ENCODE results near the gene SDCBP2. TPM values are rescaled to one million over a fixed set of nuclear protein-coding genes. Genes with fewer than 3 reads are reported as not detected.

Gene SDCBP2
- polyA plus RNA-seq, 1 donor (not counting 4 experiments of a cell fraction or from before 2014, with no cell fraction given): 36.0 TPM

DNA sequence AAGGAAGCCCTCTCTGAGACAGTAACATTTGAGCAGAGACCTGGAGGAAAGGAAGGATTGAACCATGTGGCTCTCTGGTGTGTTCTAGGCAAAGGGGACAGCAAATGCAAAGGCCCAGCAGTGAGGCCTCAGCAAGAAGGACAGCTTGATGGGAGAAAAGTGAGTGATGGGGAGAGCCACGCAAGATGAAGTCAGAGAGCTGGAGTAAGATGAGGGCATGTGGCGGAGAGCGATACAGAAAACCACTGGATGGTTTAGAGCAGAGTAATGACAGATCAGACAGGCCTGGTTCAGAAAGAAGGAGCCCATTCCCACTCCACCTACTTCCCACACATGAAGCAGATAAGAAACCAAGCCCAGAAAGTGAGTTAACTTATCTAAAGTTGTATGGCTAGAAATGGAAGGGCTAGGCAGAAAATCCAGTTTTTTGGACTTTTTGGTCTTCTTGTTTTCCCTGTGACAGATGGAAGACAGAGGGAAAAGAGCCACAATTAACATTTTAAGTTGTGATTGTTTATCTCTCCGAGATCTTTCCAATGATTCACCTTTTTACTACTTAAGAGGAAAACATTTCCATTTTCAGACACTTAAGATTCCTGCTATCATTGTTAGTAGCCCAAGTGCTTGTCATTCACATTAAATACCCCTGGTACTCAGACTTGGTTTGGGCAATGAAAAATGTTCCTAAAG lies 63.6 kb downstream of the SDCBP2 start:
- Histone ChIP-seq H3K4me2 (ENCODE audit: control insufficient read depth, extremely low read depth, insufficient read depth, low read depth, low read length) (peak overlapping the region; percentile 83), H3K27ac (ENCODE audit: control insufficient read depth, insufficient read depth, low read length) (peak overlapping the region; percentile 43), H3K9me3 (ENCODE audit: control insufficient read depth, low read depth, low read length) (no peaks in the 10 kb centered on the region), H2AFZ (ENCODE audit: control insufficient read depth, low read length) (peak overlapping the region; percentile 99), H3K9me1 (ENCODE audit: control insufficient read depth, extremely low read depth, insufficient read depth, low read length) (no peaks in the 10 kb centered on the region), H3K9ac (ENCODE audit: control insufficient read depth, extremely low read depth, insufficient read depth, low read length) (peak overlapping the region; percentile 73), H3K27me3 (ENCODE audit: control insufficient read depth, extremely low read depth, insufficient read depth, low read length) (peaks cover 3% of the 10 kb centered on the region), H3K36me3 (ENCODE audit: control insufficient read depth in 2 of 2, extremely low read depth in 1 of 2, insufficient read depth in 2 of 2, low read length in 2 of 2) (no peaks in the 10 kb centered on the region), H4K20me1 (ENCODE audit: control insufficient read depth, extremely low read depth, insufficient read depth, low read length) (no peaks in the 10 kb centered on the region), H3K4me3 (ENCODE audit: control insufficient read depth in 2 of 3, extremely low read depth in 1 of 3, insufficient read depth in 2 of 3, low read depth in 1 of 3, low read length in 3 of 3) (peak overlapping the region; percentile 68 to 88 (median 73)), H3K4me1 (ENCODE audit: control insufficient read depth, extremely low read depth, insufficient read depth, low read length) (peaks cover 13% of the 10 kb centered on the region), H3K79me2 (ENCODE audit: control insufficient read depth, insufficient read depth, low read length) (no peaks in the 10 kb centered on the region)
- dilution Hi-C loops (cut with MboI; ENCODE audit: extremely low pct_ligation_motif_present, low sequenced_read_pairs): no loop called here
- no peak for FAIRE-seq
- TF ChIP-seq EZH2 (IDR thresholded peaks at IDR 0.05; ENCODE audit: low read length): no peak
- no peak for DNase-seq (ENCODE audit: low read depth, low spot score)

DNA sequence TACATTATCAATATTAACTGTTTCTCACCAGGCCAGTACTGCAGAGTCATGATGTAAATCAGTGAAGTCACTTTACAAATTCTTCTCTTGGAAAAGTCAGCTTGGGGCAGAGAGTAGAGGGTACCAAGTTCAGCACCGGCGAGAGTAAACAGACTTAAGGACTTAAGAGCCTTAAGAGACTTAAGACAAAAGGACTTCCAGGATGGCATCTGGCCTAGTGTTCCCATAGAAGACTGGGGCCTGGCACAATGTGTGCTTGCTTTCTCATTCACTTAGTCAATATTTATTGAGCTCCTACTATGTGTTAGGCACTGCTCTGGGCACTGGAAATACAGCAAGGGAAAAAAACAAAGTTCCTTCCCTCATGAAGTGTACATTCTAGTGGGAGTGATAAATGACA lies 64.2 kb downstream of the SDCBP2 start:
- Histone ChIP-seq H3K9me1 (ENCODE audit: control insufficient read depth, extremely low read depth, insufficient read depth, low read length) (no peaks in the 10 kb centered on the region), H3K79me2 (ENCODE audit: control insufficient read depth, insufficient read depth, low read length) (no peaks in the 10 kb centered on the region), H3K9ac (ENCODE audit: control insufficient read depth, extremely low read depth, insufficient read depth, low read length) (no peak overlapping the region), H3K27me3 (ENCODE audit: control insufficient read depth, extremely low read depth, insufficient read depth, low read length) (peaks cover 3% of the 10 kb centered on the region), H2AFZ (ENCODE audit: control insufficient read depth, low read length) (no peak overlapping the region), H3K27ac (ENCODE audit: control insufficient read depth, insufficient read depth, low read length) (no peak overlapping the region), H3K9me3 (ENCODE audit: control insufficient read depth, low read depth, low read length) (no peaks in the 10 kb centered on the region), H4K20me1 (ENCODE audit: control insufficient read depth, extremely low read depth, insufficient read depth, low read length) (no peaks in the 10 kb centered on the region), H3K4me2 (ENCODE audit: control insufficient read depth, extremely low read depth, insufficient read depth, low read depth, low read length) (no peak overlapping the region), H3K36me3 (ENCODE audit: control insufficient read depth in 2 of 2, extremely low read depth in 1 of 2, insufficient read depth in 2 of 2, low read length in 2 of 2) (no peaks in the 10 kb centered on the region), H3K4me1 (ENCODE audit: control insufficient read depth, extremely low read depth, insufficient read depth, low read length) (peaks cover 13% of the 10 kb centered on the region), H3K4me3 (ENCODE audit: control insufficient read depth in 2 of 3, extremely low read depth in 1 of 3, insufficient read depth in 2 of 3, low read depth in 1 of 3, low read length in 3 of 3) (no peak overlapping the region)
- no peak for DNase-seq (ENCODE audit: low read depth, low spot score)
- FAIRE-seq: no peak
- dilution Hi-C loops (cut with MboI; ENCODE audit: extremely low pct_ligation_motif_present, low sequenced_read_pairs): no loop called here
- TF ChIP-seq, protein P1, sequence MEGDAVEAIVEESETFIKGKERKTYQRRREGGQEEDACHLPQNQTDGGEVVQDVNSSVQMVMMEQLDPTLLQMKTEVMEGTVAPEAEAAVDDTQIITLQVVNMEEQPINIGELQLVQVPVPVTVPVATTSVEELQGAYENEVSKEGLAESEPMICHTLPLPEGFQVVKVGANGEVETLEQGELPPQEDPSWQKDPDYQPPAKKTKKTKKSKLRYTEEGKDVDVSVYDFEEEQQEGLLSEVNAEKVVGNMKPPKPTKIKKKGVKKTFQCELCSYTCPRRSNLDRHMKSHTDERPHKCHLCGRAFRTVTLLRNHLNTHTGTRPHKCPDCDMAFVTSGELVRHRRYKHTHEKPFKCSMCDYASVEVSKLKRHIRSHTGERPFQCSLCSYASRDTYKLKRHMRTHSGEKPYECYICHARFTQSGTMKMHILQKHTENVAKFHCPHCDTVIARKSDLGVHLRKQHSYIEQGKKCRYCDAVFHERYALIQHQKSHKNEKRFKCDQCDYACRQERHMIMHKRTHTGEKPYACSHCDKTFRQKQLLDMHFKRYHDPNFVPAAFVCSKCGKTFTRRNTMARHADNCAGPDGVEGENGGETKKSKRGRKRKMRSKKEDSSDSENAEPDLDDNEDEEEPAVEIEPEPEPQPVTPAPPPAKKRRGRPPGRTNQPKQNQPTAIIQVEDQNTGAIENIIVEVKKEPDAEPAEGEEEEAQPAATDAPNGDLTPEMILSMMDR (optimal IDR thresholded peaks at IDR 0.05 in 1 of 3, IDR thresholded peaks at IDR 0.05 in 1 of 3, conservative IDR thresholded peaks at IDR 0.05 in 1 of 3; ENCODE audit: extremely low read depth in 1 of 3, insufficient read depth in 2 of 3, low read length in 3 of 3): no peak
- TF ChIP-seq EZH2 (IDR thresholded peaks at IDR 0.05; ENCODE audit: low read length): no peak

DNA sequence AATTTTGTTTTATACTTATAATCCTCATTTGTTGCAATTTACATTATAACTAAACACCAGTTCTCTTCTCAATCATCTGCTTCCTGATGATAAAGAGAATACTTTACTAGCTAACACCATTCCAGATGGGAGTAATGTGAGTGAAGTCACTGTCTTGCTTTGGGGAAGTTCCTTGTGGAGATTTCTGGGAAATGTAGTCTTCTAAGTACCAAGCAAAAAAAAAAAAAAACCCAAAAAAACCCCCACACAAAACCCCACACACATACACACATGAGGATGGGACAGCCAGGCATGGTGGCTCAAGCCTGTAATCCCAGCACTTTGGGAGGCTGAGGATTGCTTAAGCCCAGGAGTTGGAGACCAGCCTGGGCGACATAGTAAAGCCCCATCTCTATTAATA lies 65.1 kb downstream of the SDCBP2 start:
- Histone ChIP-seq H3K27ac (ENCODE audit: control insufficient read depth, insufficient read depth, low read length) (no peak overlapping the region), H3K9me1 (ENCODE audit: control insufficient read depth, extremely low read depth, insufficient read depth, low read length) (no peaks in the 10 kb centered on the region), H2AFZ (ENCODE audit: control insufficient read depth, low read length) (no peak overlapping the region), H3K9me3 (ENCODE audit: control insufficient read depth, low read depth, low read length) (no peaks in the 10 kb centered on the region), H3K9ac (ENCODE audit: control insufficient read depth, extremely low read depth, insufficient read depth, low read length) (no peak overlapping the region), H3K27me3 (ENCODE audit: control insufficient read depth, extremely low read depth, insufficient read depth, low read length) (peaks cover 3% of the 10 kb centered on the region), H3K36me3 (ENCODE audit: control insufficient read depth in 2 of 2, extremely low read depth in 1 of 2, insufficient read depth in 2 of 2, low read length in 2 of 2) (no peaks in the 10 kb centered on the region), H3K4me1 (ENCODE audit: control insufficient read depth, extremely low read depth, insufficient read depth, low read length) (peaks cover 13% of the 10 kb centered on the region), H3K4me2 (ENCODE audit: control insufficient read depth, extremely low read depth, insufficient read depth, low read depth, low read length) (no peak overlapping the region), H3K79me2 (ENCODE audit: control insufficient read depth, insufficient read depth, low read length) (no peaks in the 10 kb centered on the region), H4K20me1 (ENCODE audit: control insufficient read depth, extremely low read depth, insufficient read depth, low read length) (no peaks in the 10 kb centered on the region), H3K4me3 (ENCODE audit: control insufficient read depth in 2 of 3, extremely low read depth in 1 of 3, insufficient read depth in 2 of 3, low read depth in 1 of 3, low read length in 3 of 3) (no peak overlapping the region)
- no peak for DNase-seq (ENCODE audit: low read depth, low spot score)
- no peak for FAIRE-seq
- TF ChIP-seq, protein P1 (optimal IDR thresholded peaks at IDR 0.05 in 1 of 3, IDR thresholded peaks at IDR 0.05 in 1 of 3, conservative IDR thresholded peaks at IDR 0.05 in 1 of 3; ENCODE audit: extremely low read depth in 1 of 3, insufficient read depth in 2 of 3, low read length in 3 of 3): no peak
- TF ChIP-seq EZH2 (IDR thresholded peaks at IDR 0.05; ENCODE audit: low read length): no peak
- dilution Hi-C loops (cut with MboI; ENCODE audit: extremely low pct_ligation_motif_present, low sequenced_read_pairs): no loop called here

Data from keratinocyte (primary cell).